GM04504 (cell line): ENCODE data around the gene PHPT1.

Experiments
- DNase-seq: peaks from one replicate; pipeline ENCODE4 v3.0.0-alpha.2; 2012; ENCODE audit warnings: low read depth

PHPT1 gene

DNA sequence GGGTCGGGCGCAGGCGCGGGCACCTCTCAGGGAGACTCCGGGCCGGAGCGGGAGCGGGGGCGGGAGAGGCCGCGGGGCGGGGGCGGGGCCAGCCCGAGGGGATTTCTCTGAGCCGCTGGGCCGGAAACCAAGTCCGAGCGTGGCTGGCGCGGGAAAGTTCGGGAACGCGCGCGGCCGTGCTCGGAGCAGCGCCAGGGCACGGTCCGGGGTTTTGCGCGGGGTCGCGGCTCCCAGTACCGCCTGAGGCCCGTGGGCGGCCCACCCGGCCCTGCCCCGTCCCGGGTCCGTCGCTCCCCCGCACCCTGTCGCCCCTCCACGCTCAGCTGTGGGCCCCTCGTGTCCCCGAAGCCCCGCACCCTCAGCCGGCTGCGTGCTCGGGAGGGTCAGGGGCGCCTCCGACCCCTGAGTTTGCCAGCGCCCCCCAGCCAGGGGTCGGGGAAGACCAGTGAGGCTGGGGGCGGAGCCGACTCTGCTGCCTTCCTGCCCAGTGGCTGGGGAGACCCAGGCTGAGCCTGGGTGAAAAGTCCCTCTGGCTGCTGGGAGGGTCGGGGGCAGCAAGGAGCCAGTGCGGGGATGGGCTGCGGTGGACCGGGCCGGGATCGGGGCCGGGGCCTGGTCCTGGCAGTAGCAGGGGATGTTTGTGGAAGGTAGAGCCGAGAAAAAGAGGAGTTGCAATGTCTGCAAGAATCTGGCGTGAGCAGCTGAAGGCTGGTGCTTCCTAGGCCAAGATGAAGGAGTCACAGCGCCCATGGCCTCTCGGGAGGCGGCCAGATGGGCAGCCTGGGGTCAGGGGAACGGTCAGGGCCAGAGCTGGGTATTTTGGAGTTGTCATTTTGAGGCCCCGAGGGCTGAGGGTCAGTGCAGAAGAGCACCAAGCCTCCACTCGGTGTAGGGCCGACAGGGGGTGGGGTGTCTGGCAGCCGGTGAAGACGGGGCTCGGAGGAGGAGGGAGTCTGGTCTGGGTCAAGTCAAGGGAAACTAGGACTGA lies 37.7 kb downstream of the PHPT1 start:
- no peak for DNase-seq

- no peak for DNase-seq
Measured at GRCh38 chr9:136888454-136888853, 39.2 kb downstream of the PHPT1 start.

GRCh38 chr9:136889858-136890257 lies 40.6 kb downstream of the PHPT1 start:
- no peak for DNase-seq

GRCh38 chr9:136890661-136891060 lies 41.5 kb downstream of the PHPT1 start:
- no peak for DNase-seq

GRCh38 chr9:136896027-136896426 lies 46.8 kb downstream of the PHPT1 start:
- DNase-seq, result no peak

DNA sequence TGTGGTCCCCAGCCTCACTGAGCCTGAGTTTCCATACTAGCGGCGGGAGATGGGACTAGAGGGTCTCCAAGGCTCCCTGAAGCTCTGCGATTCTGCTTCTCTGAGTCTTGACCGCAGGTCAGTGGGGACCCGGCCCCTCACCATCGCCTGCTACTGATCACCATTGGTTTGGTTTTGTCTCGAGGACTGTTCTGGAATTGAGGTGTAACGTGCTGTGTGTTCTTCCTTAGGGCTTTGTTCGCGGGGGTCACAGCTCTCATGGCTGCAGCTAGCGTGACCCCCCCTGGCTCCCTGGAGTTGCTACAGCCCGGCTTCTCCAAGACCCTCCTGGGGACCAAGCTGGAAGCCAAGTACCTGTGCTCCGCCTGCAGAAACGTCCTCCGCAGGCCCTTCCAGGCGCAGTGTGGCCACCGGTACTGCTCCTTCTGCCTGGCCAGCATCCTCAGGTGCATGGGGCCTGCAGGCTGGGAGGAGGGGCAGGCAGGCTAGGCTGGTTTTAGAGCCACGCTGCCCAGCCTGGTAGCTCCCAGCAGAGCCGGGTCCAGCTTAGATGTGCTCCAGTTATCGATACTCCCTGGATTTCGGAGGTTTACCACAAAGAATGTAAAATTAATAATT lies 49.4 kb downstream of the PHPT1 start:
- no peak for DNase-seq

DNA sequence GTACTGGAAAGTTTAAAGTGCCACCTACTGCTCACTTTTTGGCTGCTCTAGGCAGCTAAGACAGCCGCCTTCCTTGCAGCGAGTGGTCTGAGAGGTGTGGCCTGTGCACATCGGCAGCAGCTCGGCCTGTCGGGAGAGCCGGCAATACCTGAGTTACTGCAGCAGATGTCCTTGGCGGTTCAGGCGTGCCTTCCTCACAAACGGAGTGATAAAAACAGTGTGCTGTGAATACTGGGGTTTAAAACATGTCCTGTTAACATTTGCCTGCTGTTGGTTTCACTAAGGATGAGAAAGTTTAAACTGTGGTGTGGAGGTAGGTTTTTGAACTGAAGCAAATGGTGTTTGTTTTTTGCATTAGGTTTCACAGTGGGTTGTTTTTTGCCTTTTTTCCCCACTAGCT lies 50.0 kb downstream of the PHPT1 start:
- no peak for DNase-seq

DNA sequence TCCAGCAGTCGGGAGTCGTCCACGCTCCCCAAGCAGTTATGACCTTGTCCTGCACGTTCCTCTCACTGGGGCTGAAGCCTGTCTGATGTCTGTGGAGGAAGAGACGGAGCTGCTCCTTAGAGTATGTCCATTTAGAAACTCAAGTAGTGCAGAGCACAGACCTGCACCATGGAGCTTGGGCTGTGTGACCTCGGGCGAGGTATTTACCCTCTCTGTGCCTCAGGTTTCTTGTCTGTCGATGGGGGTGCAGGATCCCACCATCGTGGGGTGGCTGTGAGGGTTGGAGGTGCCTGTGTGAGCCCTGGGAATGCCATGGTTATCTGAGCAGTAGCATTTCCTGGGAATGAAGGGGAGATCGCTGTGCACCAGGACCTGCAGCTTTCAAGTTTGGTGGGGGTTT lies 51.3 kb downstream of the PHPT1 start:
- DNase-seq, result no peak
